CD4-positive, CD25-positive, alpha-beta regulatory T cell (primary cell): Measurements from ENCODE around the gene SEPTIN14. TPM values are rescaled to one million over a fixed set of nuclear protein-coding genes. Genes with fewer than 3 reads are reported as not detected.
"Not testable (repeated sequence)": the region's sequence is repeated elsewhere in the genome, so short reads cannot be mapped to it uniquely, and the experiment has no call there.

Source experiments
- ATAC-seq, 2 donors: fragments of 150-1000 bp; cut with Tn5 transposase; one replicate each; pipeline ENCODE4 v1.10.0; 2021; ENCODE audit warnings: low read depth in 2 of 2, moderate number of reproducible peaks in 2 of 2, moderate library complexity in 1 of 2
- DNase-seq, 3 donors: peaks; one replicate each; pipeline versions ENCODE4 v3.0.0 to v3.0.0-alpha.2; 2012 to 2022; ENCODE audit warnings: mixed read lengths in 1 of 3
- H3K27ac ChIP-seq: one replicate; pipeline ENCODE4 v1.7.0; 2013; ENCODE audit warnings: mild to moderate bottlenecking, low read length; ENCODE audit not compliant: insufficient read depth, poor library complexity, severe bottlenecking
- H3K27me3 ChIP-seq: one replicate; pipeline ENCODE4 v1.7.0; 2013; ENCODE audit warnings: low read length; ENCODE audit not compliant: control insufficient read depth, insufficient read depth
- H3K36me3 ChIP-seq: one replicate; pipeline ENCODE4 v1.7.0; 2013; ENCODE audit warnings: mild to moderate bottlenecking, low read length, moderate library complexity; ENCODE audit not compliant: control insufficient read depth, insufficient read depth
- H3K4me1 ChIP-seq: 2 replicates; pipeline ENCODE4 v1.7.0; 2013; ENCODE audit warnings: mild to moderate bottlenecking, low read length; ENCODE audit not compliant: insufficient read depth, control insufficient read depth, poor library complexity, severe bottlenecking
- H3K4me3 ChIP-seq: one replicate; pipeline ENCODE4 v1.7.0; 2013; ENCODE audit warnings: low read depth, mild to moderate bottlenecking, low read length, moderate library complexity
- H3K9me3 ChIP-seq, 2 experiments: 1 replicate in 1 of 2; 2 replicates in 1 of 2; pipeline ENCODE4 v1.7.0; 2013; ENCODE audit warnings: low read length in 2 of 2, mild to moderate bottlenecking in 1 of 2, moderate library complexity in 1 of 2; ENCODE audit not compliant: control insufficient read depth in 2 of 2
- H3K27ac Mint-ChIP-seq, 3 donors: one replicate each; pipeline ENCODE4 v1.8.0; 2020 to 2022; ENCODE audit warnings: mild to moderate bottlenecking in 3 of 3, mixed read lengths in 3 of 3, moderate library complexity in 2 of 3
- H3K27me3 Mint-ChIP-seq: one replicate; pipeline ENCODE4 v1.8.0; 2022; ENCODE audit warnings: mild to moderate bottlenecking, mixed read lengths
- H3K36me3 Mint-ChIP-seq: one replicate; pipeline ENCODE4 v1.8.0; 2020; ENCODE audit warnings: mixed read lengths
- H3K4me1 Mint-ChIP-seq, 4 donors: one replicate each; pipeline ENCODE4 v1.8.0; 2020 to 2022; ENCODE audit warnings: mixed read lengths in 4 of 4, mild to moderate bottlenecking in 1 of 4
- H3K4me3 Mint-ChIP-seq, 4 donors: one replicate each; pipeline ENCODE4 v1.8.0; 2020 to 2022; ENCODE audit warnings: mild to moderate bottlenecking in 4 of 4, mixed read lengths in 4 of 4, moderate library complexity in 3 of 4
- H3K9me3 Mint-ChIP-seq, 7 donors: one replicate each; pipeline ENCODE4 v1.8.0; 2020 to 2022; ENCODE audit warnings: mixed read lengths in 7 of 7, mild to moderate bottlenecking in 3 of 7, moderate library complexity in 2 of 7
- polyA plus RNA-seq, 4 donors: library from polyadenylated mRNA; unstranded; fragments of 300-500 nt; fragmentation: Illumina TruSeq; gene quantifications; one replicate each; pipeline ENCODE4 v1.2.3, GENCODE V29; 2021
- total RNA-seq: library from RNA; stranded (reverse); gene quantifications from one replicate; pipeline ENCODE4 v1.2.3, GENCODE V29; 2022

The SEPTIN14 gene
- total and polyA plus RNA-seq, 5 donors from 2014 or later: not detected

DNA sequence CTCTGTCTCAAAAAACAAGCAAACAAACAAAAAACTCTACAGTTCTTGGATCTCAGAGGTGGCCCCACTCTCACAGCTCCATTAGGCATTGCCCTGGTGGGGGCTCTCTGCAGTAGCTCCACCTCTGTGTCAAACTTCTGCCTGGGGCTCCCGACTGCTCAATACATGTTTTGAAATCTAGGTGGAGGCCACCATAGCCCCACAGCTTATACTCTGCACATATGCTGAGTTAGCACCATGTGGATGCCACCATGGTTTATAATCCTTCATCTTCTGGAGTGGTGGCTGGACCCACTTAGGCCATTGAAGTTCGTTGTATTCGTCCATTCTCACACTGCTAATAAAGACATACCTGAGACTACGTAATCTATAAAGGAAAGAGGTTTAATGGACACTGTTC is 78.4 kb downstream of the SEPTIN14 start:
- Histone ChIP-seq H3K27ac (no peak overlapping the region), H3K27me3 (no peaks in the 10 kb centered on the region), H3K9me3 (no peaks in the 10 kb centered on the region), H3K4me3 (no peak overlapping the region), H3K4me1 (no peaks in the 10 kb centered on the region), H3K36me3 (no peaks in the 10 kb centered on the region)
- Mint-ChIP-seq H3K36me3 (no peaks in the 10 kb centered on the region), H3K27ac (no peak overlapping the region), H3K27me3 (no peaks in the 10 kb centered on the region), H3K9me3 (peaks cover 0 to 2% (median 0%) of the 10 kb centered on the region in 7 donors), H3K4me1 (no peaks in the 10 kb centered on the region), H3K4me3 (no peak overlapping the region)
- ATAC-seq (no peak), DNase-seq (no peak)

DNA sequence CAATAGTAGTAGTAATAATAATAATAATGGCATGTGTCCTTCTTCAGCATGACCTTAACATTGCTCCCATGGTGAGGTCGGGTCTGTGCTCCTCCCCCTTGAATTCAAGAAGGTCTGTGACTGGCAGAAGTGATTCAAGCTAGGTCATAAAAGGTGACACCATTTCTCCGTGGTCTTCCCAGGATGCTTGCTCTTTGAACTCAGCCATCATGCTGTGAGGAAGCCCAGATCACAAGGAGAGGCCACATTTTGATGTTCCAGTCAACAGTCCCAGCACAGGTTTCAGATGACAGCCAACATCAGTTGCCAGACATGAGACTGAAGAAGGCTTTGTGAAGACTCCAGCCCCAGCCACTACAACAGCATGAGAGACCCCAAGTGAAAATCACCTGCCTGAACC is 83.9 kb downstream of the SEPTIN14 start:
- H3K27ac ChIP-seq: no peak overlapping the region
- no peaks in the 10 kb centered on the region for H3K36me3 ChIP-seq
- DNase-seq (no peak), ATAC-seq (no peak)
- H3K27me3 ChIP-seq: no peaks in the 10 kb centered on the region
- no peak overlapping the region for H3K27ac Mint-ChIP-seq
- H3K4me1 ChIP-seq: no peaks in the 10 kb centered on the region
- H3K9me3 Mint-ChIP-seq: peaks cover 0 to 2% (median 0%) of the 10 kb centered on the region in 7 donors
- no peak overlapping the region for H3K4me3 Mint-ChIP-seq
- H3K9me3 ChIP-seq: no peaks in the 10 kb centered on the region
- H3K36me3 Mint-ChIP-seq: no peaks in the 10 kb centered on the region
- no peak overlapping the region for H3K4me3 ChIP-seq
- H3K4me1 Mint-ChIP-seq: no peaks in the 10 kb centered on the region
- no peaks in the 10 kb centered on the region for H3K27me3 Mint-ChIP-seq

DNA sequence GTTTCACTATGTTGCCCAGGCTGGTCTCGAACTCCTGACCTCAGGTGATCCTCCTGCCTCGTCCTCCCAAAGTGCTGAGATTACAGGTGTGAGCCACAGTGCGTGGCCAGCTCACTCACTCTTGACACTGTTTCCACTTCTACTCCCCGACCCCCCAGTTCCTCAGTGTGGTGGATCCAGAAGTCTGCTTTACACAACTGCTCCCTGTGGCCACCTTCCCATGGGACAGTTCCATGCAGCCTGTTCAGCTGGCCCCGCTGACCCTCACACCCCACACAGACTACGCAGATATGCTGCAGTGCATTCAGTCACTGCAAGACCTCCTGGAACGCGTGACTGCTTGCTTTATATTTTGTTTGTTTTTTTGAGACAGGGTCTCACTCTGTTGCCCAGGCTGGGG is 86.4 kb downstream of the SEPTIN14 start:
- Mint-ChIP-seq H3K4me1 (no peaks in the 10 kb centered on the region), H3K9me3 (peaks cover 0 to 2% (median 0%) of the 10 kb centered on the region in 7 donors), H3K27ac (no peak overlapping the region), H3K36me3 (no peaks in the 10 kb centered on the region), H3K4me3 (no peak overlapping the region), H3K27me3 (no peaks in the 10 kb centered on the region)
- no peak overlapping the region for H3K4me3 ChIP-seq
- H3K9me3 ChIP-seq: no peaks in the 10 kb centered on the region
- DNase-seq (no peak), ATAC-seq (no peak)
- no peaks in the 10 kb centered on the region for H3K27me3 ChIP-seq
- no peak overlapping the region for H3K27ac ChIP-seq
- H3K36me3 ChIP-seq: no peaks in the 10 kb centered on the region
- no peaks in the 10 kb centered on the region for H3K4me1 ChIP-seq

DNA sequence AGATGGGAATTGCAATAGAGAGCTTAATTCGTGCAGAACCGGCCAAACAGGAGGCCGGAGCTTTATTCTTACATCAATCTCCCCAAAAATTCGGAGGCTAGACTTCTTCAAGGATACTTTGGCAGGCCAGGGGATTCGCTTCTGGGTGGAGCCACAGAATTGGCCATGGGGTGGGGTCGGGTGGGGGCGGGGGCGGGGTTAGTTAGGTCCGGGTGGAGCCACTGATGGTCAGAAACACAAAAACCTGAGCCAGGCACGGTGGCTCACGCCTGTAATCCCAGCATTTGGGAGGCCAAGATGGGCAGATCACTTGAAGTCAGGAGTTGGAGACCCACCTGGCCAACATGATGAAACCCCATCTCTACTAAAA is 87.5 kb downstream of the SEPTIN14 start:
- Mint-ChIP-seq H3K4me3 (no peak overlapping the region), H3K27me3 (no peaks in the 10 kb centered on the region), H3K9me3 (no peaks in the 10 kb centered on the region), H3K4me1 (no peaks in the 10 kb centered on the region), H3K27ac (no peak overlapping the region), H3K36me3 (no peaks in the 10 kb centered on the region)
- ATAC-seq (no peak), DNase-seq (no peak)
- no peaks in the 10 kb centered on the region for H3K27me3 ChIP-seq
- no peaks in the 10 kb centered on the region for H3K36me3 ChIP-seq
- no peaks in the 10 kb centered on the region for H3K4me1 ChIP-seq
- no peak overlapping the region for H3K4me3 ChIP-seq
- no peaks in the 10 kb centered on the region for H3K9me3 ChIP-seq
- H3K27ac ChIP-seq: no peak overlapping the region

DNA sequence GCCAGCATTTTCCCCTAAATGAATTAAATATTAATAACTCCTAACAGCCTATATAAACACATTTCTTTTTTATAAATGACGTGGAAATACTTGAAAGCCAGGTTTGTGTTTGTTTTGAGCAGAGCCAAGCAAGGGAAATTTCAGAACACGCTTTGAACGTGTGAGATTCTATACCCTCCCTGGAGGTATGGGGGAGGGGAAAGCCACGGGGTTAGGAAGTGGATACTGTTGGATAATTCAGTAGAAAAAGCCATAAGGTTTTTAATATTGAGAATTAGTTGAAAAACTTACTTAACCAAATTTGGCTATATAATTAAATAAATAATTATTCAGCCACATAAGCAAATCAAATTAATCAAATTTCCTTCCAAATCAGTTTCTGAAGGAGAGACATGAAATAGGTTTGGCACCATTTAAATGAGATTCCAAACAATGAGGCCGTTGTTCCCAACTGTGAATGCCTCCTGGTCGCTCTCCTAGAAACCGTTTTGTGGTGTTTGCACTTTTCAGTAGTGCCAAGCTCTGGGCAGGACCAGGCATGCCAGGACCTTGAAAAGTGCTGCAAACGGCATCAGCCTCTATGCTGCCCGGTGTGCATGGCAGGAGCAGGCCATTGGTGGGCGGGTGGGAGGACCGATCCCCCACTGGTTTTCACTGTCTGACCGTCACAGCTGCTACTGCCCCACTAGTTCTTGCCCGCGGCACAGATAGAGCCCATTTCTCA is 88.1 kb downstream of the SEPTIN14 start:
- DNase-seq (no peak), ATAC-seq (no peak)
- no peaks in the 10 kb centered on the region for H3K4me1 ChIP-seq
- Mint-ChIP-seq H3K27ac (no peak overlapping the region), H3K9me3 (no peaks in the 10 kb centered on the region), H3K36me3 (no peaks in the 10 kb centered on the region), H3K27me3 (no peaks in the 10 kb centered on the region), H3K4me1 (no peaks in the 10 kb centered on the region), H3K4me3 (no peak overlapping the region)
- H3K9me3 ChIP-seq: no peaks in the 10 kb centered on the region
- no peak overlapping the region for H3K27ac ChIP-seq
- no peak overlapping the region for H3K4me3 ChIP-seq
- no peaks in the 10 kb centered on the region for H3K27me3 ChIP-seq
- no peaks in the 10 kb centered on the region for H3K36me3 ChIP-seq

DNA sequence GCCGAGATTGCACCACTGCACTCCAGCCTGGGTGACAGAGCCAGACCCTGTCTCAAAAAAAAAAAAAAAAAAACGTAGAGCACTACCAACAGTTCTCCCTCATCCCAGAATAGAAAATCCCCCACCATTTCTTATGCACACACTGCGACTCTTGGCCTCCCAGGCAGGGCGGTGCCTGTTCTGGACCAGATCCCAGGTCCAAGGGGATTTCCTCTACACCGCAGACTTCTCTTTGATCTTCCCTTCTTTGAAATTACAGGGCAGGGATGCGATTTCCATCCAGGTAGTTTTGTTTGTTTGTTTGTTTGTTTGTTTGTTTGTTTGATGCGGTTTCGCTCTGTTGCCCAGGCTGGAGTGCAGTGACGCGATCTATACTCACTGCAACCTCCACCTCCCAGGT is 91.8 kb downstream of the SEPTIN14 start:
- H3K36me3 Mint-ChIP-seq: no peaks in the 10 kb centered on the region
- no peaks in the 10 kb centered on the region for H3K4me1 Mint-ChIP-seq
- H3K27ac Mint-ChIP-seq: no peak overlapping the region
- Histone ChIP-seq H3K36me3 (no peaks in the 10 kb centered on the region), H3K27me3 (no peaks in the 10 kb centered on the region), H3K4me1 (no peaks in the 10 kb centered on the region), H3K27ac (no peak overlapping the region), H3K4me3 (no peak overlapping the region), H3K9me3 (no peaks in the 10 kb centered on the region)
- no peak for ATAC-seq
- peaks cover 0 to 2% (median 0%) of the 10 kb centered on the region in 7 donors for H3K9me3 Mint-ChIP-seq
- DNase-seq: no peak
- H3K4me3 Mint-ChIP-seq: no peak overlapping the region
- no peaks in the 10 kb centered on the region for H3K27me3 Mint-ChIP-seq

DNA sequence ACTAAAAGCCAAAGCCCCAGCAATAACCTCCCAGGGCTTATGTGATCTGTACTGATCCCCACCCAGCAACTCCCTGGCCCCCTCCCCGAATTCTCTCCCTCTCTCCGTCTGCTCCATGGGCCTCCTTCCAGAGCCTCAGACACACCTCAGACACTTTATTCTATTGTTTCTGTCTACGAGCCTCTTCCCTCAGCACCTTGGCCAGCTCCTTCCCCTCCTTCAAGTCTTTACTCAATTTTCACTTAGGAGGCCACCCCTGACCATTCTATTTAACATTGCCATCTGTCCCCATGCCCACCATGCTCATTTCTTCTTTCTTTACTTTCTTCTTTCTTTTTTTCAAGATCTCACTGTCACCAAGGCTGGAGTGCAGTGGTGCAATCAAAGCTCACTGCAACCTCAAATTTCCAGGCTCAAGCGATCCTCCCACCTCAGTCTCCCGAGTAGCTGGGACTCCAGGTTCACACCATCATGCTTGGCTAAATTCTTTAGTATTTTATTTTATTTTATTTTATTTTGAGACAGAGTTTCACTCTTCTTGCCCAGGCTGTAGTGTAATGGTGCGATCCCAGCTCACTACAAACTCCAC is 109.2 kb downstream of the SEPTIN14 start:
- not testable (repeated sequence) for H3K27me3 ChIP-seq, H3K9me3 ChIP-seq, H3K27ac ChIP-seq, H3K4me1 Mint-ChIP-seq, DNase-seq, H3K36me3 Mint-ChIP-seq, H3K9me3 Mint-ChIP-seq, H3K36me3 ChIP-seq, H3K4me3 ChIP-seq, H3K4me3 Mint-ChIP-seq, H3K27me3 Mint-ChIP-seq, H3K4me1 ChIP-seq, H3K27ac Mint-ChIP-seq, ATAC-seq

DNA sequence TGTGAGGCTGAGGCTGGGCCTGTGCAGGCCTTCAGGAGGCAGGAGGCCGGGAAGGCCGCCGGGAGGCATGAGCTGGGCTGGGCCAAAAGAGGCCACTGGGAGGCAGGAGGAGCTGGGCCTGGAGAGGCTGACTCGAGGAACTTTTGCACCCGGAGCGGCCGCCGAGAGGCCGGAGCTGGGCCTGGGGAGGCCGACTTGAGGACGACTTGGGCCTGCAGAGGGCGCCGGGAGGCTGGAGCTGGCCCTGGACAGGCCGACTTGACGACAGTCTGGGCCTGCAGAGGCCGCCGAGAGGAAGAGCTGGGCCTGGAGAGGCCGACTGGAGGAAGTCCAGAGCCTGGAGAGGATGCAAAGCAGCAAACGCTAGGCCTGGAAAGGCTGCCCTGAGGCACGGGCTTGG is 117.8 kb downstream of the SEPTIN14 start:
- H3K27me3 ChIP-seq, H3K27ac ChIP-seq, H3K27ac Mint-ChIP-seq, H3K9me3 Mint-ChIP-seq, H3K4me1 ChIP-seq, H3K36me3 ChIP-seq, H3K4me3 Mint-ChIP-seq, H3K27me3 Mint-ChIP-seq, H3K9me3 ChIP-seq, ATAC-seq, H3K36me3 Mint-ChIP-seq, H3K4me1 Mint-ChIP-seq, DNase-seq, H3K4me3 ChIP-seq: not testable (repeated sequence)
